Measurements from ENCODE around the gene LTBP1.
A peak's percentile ranks its signal among the peaks of the same experiment; 100 is the strongest.
"Not testable (repeated sequence)": the region's sequence is repeated elsewhere in the genome, so short reads cannot be mapped to it uniquely, and the experiment has no call there.

LTBP1 gene

DNA sequence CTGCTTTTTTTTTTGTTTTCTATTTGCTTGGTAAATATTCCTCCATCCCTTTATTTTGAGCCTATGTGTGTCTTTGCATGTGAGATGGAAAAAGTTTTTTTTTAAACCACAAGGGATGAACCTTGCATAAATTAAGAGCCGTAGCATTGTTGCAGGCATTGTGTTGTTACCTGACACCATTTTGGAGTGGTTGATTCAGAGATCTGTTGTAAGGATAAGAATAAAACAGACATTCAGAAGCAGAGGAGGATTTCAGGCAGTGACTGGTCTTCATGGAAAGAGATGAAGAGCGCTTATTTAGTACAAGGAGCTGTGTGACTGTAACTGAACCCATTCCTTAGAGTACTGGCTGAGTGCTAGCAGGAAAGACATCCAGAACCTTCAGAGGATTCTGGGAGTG, 101.2 kb downstream of the LTBP1 start:
- DNase-seq (ENCODE audit: low read depth) = no peak

DNA sequence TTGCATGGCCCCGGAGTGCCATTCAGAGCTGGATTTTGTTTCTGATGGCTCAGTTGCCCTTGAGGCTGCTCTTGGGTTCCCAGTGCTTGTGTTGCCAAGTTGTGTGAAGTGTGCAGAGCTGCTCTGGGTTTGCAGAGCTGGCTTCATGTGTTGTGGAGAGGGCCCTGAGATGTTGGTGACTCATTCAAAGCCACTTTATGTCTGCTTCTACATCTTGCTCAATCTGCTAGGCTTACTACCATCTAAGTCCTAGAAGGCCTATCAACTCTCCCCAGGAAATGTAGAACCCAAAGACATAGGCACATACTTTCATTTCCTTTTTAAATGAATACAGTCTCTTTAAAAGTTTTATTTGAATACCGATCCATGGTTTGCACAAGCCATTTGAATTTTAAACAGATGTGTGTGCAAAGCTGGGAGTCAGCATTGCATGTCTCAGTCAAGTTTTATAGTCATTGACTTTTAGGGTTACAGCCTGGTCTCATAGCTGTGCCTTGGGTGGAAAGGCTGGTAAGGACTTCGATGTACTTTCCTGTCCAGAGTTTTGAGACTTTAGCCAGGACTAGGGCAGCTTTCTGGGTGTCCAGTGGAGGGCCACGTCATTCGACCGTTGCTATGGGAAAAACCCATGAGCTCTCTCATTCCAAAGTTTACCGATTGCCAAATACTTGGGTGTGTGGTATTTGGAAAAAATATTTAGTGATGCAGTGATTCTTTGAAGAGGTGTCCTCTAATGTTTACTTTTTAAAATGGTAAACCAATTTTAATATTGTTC, 105.0 kb downstream of the LTBP1 start:
- DNase-seq (ENCODE audit: low read depth) = peak; percentile 85

DNA sequence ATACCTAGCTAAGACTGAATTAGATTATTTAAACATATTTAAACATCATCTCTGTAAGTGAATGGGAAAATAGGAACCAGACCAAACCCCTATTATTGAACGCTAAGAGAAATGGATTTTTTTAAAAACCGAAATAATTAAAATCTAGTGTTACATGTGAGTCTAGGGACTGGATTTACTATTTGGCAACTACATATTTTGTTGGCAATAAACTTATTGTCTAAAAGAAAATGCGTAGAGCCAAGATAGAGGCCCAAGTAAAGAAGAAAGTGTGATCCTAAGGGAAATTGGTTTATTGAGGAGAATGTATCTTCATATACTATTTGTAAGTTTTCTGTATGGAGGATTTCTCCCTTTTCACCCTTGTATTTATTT, 105.6 kb downstream of the LTBP1 start:
- no peak for DNase-seq (ENCODE audit: low read depth)

DNA sequence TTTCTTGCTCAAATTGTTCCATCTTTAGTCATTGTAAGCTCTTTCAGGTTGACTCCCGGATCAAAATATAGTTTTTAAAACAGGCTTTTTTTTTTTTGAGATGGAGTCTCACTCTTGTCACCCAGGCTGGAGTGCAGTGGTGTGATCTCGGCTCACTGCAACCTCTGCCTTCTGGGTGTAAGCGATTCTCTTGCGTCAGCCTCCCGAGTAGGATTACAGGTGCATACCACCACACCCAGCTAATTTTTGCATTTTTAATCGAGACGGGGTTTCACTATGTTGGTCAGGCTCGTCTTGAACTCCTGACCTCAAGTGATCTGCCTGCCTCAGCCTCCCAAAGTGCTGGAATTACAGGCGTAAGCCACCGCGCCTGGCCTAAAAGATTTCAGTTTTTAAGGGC, 106.0 kb downstream of the LTBP1 start:
- not testable (repeated sequence) for DNase-seq (ENCODE audit: low read depth)

DNA sequence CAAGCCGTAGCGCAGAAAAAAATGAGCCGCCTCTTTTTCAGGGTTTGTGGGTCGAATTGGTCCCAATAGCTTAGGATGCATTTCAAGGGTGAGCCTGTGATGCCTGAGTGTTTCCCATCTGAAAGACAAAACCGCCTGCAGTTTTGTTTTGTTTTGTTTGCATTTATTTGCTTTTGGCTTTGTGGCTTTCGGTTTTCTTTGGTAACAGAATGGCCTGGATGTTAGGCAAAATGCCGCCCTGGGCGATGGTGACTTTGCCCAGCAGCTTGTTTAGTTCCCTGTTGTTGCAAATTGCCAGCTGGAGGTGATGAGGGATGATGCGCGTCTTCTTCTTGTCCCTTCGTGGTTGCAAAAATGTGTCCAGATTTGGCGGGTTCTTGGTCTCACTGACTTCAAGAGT, 109.4 kb downstream of the LTBP1 start:
- no peak for DNase-seq (ENCODE audit: low read depth)

DNA sequence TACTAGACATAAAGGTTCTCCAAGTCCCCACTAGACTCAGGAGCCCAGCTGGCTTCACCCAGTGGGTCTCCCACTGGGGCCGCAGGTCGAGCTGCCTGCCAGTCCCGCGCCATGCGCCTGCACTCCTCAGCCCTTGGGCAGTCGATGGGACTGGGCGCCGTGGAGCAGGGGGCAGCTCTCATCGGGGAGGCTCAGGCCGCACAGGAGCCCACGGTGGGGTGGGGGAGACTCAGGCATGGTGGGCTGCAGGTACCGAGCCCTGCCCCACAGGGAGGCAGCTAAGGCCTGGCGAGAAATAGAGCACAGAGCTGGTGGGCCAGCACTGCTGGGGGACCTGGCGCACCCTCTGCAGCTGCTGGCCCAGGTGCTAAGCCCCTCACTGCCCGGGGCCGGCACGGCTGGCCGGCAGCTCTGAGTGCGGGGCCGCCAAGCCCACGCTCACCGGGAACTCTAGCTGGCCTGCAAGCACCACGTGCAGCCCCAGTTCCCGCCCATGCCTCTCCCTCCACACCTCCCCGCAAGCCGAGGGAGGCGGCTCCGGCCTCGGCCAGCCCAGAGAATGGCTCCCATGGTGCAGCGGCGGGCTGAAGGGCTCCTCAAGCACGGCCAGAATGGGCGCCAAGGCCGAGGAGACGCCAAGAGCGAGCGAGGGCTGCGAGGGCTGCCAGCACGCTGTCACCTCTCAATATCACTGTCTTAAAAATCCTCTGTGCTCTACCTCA, 110.7 kb downstream of the LTBP1 start:
- DNase-seq (ENCODE audit: low read depth) = not testable (repeated sequence)

DNA sequence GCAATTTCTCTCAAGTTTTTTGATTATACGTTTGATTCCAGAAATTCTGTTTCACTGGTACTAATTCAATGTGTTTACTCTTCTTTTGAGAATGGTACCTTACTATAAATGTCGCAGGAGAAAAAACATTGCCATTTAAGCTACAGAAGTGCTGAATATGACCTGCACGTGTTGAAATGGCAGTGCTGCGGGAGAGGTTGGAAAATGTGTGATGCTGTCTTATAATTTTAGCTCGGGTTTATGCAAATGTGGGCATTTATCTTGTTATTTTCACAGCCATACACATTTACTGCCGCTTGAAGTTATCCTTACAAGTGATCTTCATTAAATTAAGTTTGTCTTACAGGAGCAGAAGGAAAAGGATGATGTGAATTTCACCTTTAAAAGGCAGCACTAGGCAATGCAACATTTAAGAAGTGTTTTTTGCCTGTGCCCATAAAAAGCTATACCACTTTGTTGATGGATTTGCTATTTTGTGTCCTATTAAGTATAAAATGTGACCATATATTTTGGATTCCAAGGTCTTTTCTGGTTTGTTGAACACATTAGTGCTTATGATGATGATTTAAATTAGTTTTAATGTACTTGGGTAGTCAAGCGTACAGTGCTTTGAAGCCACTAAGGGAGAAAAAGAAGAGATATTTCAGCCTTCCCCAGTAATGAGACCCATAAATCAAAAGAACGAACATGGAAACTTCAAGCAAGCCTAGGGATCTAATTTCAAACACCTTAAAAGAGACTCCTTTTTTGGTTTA, 112.1 kb downstream of the LTBP1 start:
- no peak for DNase-seq (ENCODE audit: low read depth)

DNA sequence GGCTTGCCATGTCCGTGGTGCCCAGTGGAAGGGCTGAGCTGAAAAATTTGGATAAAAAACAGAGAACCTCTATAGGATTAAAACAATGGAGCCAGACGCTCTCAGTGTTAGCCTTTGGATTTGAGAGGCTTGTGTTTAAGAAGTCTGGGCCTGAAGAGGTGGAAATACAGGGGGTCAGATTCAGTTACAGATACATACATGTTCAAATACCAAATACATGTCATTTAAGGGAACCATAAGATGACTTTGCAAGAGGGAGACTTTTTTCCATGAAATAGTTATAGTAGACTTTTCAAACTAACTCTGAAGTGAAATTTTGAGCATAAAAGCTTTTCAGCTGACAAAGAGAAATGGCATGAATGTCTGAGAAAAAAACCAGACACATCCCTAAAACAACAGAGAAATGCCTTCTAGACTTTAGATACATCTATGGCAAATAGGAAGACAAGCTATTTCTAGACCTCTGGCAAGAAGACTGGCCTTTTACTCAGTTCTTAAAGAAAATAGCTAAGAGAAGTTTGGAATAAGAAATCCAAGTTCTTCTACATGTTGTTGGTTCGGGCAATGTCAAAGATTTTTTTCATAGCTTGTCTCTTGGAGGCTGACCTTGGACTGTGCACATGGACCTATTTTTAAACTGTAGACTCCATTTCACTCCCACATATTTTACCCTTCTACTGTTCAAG, 112.9 kb downstream of the LTBP1 start:
- no peak for DNase-seq (ENCODE audit: low read depth)

DNA sequence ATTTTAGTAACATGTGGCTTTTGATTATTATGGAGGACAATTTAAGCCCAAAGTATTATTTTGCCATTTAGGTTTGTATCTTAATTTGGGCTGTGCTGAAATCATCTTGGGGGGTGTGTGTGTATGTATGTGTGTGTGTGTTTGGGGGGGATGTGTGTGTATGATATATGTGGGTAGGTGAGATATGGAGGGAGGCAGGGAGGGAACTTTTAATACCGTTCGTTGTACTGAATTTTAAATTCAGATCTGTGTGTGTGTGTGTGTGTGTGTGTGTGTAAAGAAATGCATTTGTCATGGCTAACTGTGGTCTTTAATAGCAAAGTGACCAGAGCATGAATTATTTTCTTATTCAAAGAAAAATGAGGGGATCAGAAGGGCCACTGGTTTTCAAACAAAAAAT, 113.7 kb downstream of the LTBP1 start:
- no peak for DNase-seq (ENCODE audit: low read depth)

DNA sequence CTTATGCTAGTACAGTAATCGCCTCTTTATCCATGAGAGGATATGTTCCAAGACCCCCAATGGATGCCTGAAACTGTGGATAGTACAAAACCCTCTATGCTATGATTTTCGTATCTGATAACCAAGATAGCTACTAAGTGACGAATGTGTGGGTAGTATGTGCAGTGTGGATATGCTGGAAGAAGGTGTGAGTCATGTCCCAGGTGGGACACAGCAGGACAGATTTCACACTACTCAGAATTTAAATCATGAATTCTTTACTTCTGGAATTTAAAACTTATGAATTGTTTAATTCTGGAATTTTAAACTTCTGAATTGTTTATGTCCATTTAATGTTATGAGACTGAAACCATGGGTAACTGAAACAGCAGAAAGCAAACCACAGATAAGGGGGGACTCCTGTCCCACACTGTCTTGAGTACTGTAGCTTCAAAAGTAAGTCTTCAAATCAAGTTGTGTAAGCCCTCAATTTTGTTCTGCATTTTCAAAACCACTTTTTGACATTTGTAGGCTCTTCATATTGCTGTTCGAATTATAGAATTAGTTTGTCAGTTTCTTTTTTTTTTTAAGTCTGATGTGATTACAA, 116.0 kb downstream of the LTBP1 start:
- DNase-seq (ENCODE audit: low read depth) = peak; percentile 25

DNA sequence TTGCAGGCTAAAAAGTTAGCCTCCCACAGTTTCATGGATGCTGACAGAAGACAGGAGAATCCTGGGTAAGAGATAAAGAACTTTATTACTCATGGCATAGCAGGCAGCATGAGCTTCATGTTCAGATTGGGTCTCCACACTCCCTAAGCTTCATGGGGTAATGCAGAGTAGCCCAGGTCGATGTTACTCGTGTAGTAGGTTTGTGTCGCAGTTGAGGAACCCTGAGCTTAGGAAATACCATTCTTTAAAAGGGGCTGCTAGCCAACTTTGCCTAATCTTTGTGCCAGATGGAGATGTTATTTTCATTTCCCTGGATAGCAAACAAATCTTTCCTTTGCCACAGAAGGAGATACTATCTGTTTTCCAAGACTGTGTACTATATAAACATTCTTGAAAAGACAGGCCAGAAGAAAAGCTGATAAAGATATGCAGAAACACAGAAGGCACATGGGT, 117.6 kb downstream of the LTBP1 start:
- DNase-seq (ENCODE audit: low read depth) = no peak

DNA sequence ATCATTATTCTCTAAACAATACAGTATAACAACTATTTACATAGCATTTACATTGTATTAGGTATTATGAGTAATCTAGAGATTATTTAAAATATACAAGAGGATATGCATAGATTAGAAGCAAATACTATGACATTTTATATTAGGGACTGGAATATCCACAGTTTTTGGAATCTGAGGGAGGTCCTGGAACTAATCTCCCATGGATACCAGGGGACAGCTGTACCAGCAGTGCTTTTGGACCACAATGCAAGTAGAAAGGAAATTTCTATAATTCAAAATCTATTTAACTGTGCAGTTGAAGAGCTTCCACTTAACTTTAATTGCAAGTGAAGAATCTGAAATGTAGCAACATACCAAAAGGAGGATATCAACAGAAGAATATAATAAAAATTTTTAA, 120.8 kb downstream of the LTBP1 start:
- DNase-seq (ENCODE audit: low read depth) = no peak

DNA sequence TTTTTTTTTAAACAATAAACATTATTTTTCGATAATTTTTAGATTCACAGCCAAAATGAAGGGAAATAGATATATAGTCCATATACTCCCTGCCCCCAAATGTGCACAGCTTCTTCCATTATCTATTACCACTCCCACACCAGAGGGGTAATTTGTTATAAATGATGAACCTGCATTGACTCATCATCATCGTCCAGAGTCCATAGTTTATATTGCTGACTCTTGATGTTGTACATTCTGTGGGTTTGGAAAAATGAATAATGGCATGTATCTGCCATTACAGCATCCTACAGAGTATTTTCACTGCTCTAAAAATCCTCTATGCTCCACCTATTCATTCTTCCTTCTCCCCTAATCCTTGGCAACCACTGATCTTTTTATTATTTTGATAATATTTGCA, 121.5 kb downstream of the LTBP1 start:
- peak; percentile 90 for DNase-seq (ENCODE audit: low read depth)

DNA sequence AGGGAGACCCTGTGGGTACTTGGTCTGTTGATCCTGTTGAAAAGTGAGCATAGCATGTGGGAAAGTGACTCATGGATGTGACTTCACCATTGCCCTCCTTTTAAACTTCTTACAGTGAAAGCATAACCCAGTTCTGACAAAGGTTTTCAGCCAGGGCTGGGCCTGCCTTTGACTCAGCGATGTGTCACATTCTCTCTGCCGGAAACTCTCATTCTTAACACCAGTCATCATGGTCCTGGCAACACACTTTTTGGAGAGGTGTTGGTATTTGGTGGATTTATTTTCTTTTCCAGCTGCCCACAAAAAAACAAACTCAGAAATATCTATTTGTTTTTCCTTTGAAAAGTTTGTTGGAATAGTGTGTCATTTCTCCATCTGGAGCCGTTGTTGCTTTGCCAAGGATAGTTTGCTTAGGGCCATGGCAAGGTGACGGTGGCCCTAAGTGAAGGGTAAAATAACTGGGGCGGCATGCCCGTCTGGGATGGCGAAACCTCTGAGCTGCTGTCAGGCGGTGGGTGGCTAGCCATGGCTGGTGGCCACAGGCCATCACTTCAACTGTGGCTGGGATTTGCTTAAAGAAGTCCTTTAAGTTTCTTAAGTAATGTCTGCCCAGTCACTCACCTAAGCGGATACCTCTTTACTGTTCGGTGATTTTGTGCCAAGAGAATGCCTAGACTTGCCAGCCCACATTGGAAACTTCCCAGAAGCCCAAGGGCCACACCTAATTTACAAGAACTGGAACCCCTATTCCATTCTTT, 123.3 kb downstream of the LTBP1 start:
- peak; percentile 98 for DNase-seq (ENCODE audit: low read depth)

DNA sequence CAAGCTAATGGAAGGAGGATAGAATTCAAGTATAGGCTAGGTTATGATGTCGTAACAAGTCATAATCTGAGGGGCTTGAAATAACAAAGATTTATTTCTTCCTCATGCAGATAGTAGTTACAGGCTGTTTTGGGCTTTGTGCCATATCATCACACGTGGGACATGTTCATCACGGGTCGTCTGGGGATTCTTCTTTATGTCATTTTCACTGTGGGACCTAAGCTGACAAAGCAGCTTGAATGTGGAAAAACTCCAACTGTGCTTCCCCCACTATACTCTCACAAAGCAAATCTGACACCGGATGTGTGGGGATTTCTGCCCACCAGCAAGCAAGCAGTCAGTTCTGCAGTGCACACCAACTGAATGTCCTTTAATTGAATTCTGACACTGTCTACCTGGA, 124.8 kb downstream of the LTBP1 start:
- no peak for DNase-seq (ENCODE audit: low read depth)

DNA sequence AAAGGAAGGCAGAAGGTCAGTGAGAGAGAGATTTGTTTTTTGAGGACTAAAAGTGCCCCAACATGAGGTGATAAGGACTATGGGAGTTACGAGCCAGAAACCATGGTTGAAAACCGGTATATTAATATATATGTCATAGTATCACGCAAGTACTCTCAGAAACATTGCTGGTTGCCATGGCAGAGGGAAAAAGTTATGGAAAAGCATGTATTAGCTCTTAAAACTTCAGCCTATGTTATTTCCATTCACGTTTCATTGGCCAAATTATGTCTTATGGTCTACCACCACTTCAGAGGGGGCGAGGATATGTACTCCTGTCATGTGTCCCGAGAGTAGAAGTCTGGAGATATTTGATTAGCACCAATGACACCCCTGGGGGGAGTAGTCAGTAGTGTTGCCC, 125.9 kb downstream of the LTBP1 start:
- no peak for DNase-seq (ENCODE audit: low read depth)

DNA sequence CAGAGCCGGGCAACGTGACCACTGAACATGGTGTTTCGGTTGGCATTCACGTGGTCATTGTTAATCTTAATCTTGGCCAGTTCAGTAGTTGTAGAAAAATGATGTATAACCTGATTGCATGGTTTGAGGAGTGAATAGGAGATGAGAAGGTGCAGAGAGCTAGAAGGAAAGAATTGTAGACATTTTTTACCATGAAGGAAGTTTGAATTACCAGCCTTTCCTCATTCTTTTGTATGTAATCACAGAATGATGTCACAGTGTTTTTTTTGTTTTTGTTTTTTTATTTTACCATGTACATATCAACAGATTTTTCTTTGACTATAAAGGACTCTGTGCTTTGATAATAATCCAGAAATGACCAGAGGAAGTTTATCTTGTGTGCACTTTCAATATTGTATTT, 126.3 kb downstream of the LTBP1 start:
- DNase-seq (ENCODE audit: low read depth) = peak; percentile 53

DNA sequence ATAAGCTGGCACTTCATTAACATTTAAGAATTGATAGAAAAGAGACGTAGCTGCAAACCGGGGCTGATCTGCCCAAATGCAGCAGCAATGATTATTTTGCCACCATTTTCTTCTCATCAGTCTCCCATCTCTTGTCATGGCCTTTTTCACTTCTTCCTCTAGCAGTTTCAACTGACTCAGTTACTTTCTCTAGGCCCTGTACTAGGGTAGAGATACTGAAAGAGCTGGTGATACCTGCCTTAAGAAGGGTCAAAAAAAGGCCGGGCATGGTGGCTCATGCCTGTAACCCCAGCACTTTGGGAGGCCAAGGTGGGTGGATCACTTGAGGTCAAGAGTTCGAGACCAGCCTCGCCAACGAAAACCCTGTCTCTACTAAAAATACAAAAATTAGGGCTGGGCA, 127.4 kb downstream of the LTBP1 start:
- no peak for DNase-seq (ENCODE audit: low read depth)

DNA sequence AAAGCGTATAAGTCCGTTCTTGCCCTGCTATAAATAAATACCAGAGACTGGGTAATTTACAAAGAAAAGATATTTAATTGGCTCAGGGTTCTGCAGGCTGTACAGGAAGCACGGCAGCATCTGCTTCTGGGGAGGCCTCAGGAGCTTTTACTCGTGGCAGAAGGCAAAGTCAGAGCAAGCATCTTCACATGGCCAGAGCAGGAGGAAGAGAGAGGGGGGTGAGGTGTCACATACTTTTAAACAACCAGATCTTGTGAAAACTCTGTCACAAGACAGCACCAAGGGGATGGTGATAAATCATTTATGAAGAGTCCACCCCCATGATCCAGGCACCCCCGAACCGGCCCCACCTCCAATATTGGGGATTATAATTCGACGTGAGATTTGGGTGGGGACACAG, 130.6 kb downstream of the LTBP1 start:
- DNase-seq (ENCODE audit: low read depth) = no peak

DNA sequence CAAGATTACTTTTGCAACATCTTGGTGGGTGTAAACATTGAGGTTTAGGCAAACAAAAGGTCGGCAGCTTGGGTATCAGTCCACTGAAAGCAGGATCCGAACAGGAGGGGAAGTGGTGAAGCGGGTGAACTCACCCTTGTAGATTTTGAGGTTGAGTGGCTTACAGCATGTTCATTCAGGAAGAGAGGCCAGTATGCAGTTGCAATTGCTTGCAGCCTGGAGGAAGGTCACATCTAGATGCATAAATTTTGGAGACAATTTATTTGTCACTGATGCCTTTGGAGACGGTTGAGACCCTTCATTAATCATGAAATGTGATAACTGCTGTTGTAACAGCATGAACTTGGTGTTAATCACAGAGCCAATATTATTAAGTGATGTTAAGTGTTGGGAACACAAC, 131.1 kb downstream of the LTBP1 start:
- DNase-seq (ENCODE audit: low read depth) = no peak

DNA sequence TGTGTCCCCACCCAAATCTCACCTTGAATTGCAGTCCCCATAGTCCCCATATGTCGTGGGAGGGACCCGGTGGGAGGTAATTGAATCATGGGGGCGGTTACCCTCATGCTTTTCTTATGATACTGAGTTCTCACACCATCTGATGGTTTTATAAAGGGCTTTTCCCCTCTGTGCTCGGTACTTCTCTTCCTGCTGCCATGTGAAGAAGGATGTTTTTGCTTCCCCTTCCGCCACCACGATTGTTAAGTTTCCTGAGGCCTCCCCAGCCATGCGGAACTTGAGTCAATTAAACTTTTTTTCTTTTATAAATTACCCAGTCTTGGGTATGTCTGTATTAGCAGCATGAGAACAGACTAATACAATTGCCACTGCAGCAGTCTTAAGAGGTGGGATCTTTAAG, 134.9 kb downstream of the LTBP1 start:
- DNase-seq (ENCODE audit: low read depth) = no peak
